HFFc6 (cell line): ENCODE measurements around the gene AP5B1. TPM values are rescaled to one million over a fixed set of nuclear protein-coding genes. Genes with fewer than 3 reads are reported as not detected.

ENCODE experiments used
- DNase-seq: peaks from one replicate; pipeline ENCODE4 v3.0.0-alpha.2; 2018
- H3K27ac Mint-ChIP-seq: 2 replicates; pipeline ENCODE4 v1.8.0; 2020; ENCODE audit warnings: mild to moderate bottlenecking, mixed read lengths
- H3K27me3 Mint-ChIP-seq: 2 replicates; pipeline ENCODE4 v1.8.0; 2021; ENCODE audit warnings: mild to moderate bottlenecking, moderate library complexity, mixed read lengths; ENCODE audit not compliant: insufficient read depth
- H3K36me3 Mint-ChIP-seq: 2 replicates; pipeline ENCODE4 v1.8.0; 2021; ENCODE audit warnings: low read depth, mixed read lengths
- H3K4me1 Mint-ChIP-seq: 2 replicates; pipeline ENCODE4 v1.8.0; 2020; ENCODE audit warnings: low read depth, mixed read lengths
- H3K4me3 Mint-ChIP-seq: 2 replicates; pipeline ENCODE4 v1.8.0; 2020; ENCODE audit warnings: mild to moderate bottlenecking, moderate library complexity, mixed read lengths
- H3K9me3 Mint-ChIP-seq: 2 replicates; pipeline ENCODE4 v1.8.0; 2020; ENCODE audit warnings: mild to moderate bottlenecking, mixed read lengths
- long read RNA-seq: library from polyadenylated mRNA; unstranded; transcript quantifications from one replicate; pipeline ENCODE4 v2.0.0, GENCODE V29; 2019
- total RNA-seq, 6 experiments: library from RNA; stranded (reverse); fragmentation: NEBNext Ultra II Directional; extraction: Animal tissue kit (Norgen Biotek cat#: 25700); gene quantifications; 2 replicates in 1 of 6; 3 replicates in 5 of 6; pipeline ENCODE4 v1.2.3, GENCODE V29; 2021
- TF ChIP-seq, protein P1 (sequence below): fragments of 200-600 bp; sonication (generic); IDR thresholded peaks from 2 replicates; pipeline ENCODE4 v1.5.0; 2021; ENCODE audit warnings: antibody characterized with exemption, mild to moderate bottlenecking

Gene AP5B1, protein sequence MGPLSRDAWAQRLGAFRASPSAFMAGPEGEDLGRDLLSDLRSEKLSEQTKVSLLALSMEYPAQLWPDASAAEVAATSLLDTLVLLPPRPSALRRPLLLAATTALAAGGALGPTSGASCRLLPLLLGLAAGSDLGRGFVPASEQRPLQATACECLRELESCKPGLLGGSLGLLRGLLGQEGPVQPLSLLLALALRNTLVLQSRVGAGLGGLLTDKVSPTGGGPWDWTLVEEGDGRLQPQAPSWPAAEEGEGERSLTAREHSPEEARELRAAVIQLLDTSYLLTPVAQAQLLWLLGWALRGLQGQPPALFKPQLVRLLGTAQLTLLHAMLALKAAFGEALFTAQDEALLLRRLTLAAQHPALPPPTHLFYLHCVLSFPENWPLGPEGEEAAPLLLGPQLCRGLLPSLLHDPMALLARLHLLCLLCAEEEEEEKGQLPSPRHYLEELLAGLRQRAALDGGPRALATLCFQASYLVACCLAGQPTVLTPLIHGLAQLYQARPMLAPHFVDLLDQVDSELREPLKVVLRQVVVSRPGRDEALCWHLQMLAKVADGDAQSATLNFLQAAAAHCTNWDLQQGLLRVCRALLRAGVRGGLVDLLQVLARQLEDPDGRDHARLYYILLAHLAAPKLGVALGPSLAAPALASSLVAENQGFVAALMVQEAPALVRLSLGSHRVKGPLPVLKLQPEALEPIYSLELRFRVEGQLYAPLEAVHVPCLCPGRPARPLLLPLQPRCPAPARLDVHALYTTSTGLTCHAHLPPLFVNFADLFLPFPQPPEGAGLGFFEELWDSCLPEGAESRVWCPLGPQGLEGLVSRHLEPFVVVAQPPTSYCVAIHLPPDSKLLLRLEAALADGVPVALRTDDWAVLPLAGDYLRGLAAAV
- 10 to 100 TPM in 2 of 6 experiments, 1 to 10 TPM in 4; 8.7 to 11.1 (median 9.5) TPM for total RNA-seq
- long read RNA-seq, full-length matches to known transcripts = 1 of 5 reads
- long read RNA-seq, partial matches to known transcripts = 0 of 5 reads
- long read RNA-seq, other reads (novel, unspliced or antisense) = 4 of 5 reads

DNA sequence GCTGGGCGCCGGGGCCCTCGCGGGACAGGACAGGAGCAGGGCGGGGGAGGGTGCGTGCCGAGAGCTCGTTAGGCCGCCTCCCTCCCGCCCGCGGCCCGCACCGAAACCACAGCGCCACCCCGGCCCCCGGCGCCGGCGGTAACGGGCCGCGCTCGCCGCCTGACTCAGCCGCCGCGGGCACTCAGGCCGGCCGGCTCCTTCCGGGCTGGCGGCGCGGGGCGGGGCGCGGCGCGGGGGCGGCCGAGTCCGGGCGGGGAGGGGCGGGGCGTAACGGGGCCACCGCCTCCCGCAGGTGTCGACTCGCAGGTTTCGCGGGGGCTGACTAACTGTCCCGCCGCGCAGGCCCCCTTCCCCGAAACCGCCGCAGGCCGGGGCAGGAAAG lies at the start of gene AP5B1:
Gene AP5B1, minus strand, starts transcription at position 207 of the 382 bp plus-strand sequence. CDS start 385 bp downstream, outside the sequence.
- TF ChIP-seq, protein P1, sequence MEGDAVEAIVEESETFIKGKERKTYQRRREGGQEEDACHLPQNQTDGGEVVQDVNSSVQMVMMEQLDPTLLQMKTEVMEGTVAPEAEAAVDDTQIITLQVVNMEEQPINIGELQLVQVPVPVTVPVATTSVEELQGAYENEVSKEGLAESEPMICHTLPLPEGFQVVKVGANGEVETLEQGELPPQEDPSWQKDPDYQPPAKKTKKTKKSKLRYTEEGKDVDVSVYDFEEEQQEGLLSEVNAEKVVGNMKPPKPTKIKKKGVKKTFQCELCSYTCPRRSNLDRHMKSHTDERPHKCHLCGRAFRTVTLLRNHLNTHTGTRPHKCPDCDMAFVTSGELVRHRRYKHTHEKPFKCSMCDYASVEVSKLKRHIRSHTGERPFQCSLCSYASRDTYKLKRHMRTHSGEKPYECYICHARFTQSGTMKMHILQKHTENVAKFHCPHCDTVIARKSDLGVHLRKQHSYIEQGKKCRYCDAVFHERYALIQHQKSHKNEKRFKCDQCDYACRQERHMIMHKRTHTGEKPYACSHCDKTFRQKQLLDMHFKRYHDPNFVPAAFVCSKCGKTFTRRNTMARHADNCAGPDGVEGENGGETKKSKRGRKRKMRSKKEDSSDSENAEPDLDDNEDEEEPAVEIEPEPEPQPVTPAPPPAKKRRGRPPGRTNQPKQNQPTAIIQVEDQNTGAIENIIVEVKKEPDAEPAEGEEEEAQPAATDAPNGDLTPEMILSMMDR = no peak
- Mint-ChIP-seq H3K27me3 (peaks cover 12% of the 10 kb centered on the region), H3K4me1 (no peaks in the 10 kb centered on the region), H3K36me3 (no peaks in the 10 kb centered on the region), H3K4me3 (peak within 1 kb of the TSS; percentile 91), H3K9me3 (no peaks in the 10 kb centered on the region), H3K27ac (peak within 1 kb of the TSS; percentile 85)
- peak; percentile 36 for DNase-seq

DNA sequence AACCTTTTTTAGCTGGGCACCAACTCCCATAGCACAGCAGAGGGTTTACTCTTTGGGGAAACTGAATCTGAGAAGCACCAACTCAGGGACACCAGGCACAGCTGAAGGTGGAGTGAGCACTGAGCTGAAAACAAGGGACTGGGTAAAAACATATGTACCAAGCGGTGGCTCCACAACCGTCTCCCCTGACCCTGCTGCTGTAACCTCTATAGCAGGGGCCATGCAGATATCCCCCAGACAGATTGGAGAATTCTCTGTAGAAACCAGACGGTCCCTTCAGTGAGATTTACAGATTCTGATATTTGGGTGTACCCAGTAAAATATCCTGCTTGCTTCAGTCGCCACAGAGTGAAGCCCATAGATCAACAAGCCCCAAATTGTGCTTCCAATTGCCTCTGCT lies 48.7 kb upstream of the AP5B1 start:
- Mint-ChIP-seq H3K27me3 (peaks cover 27% of the 10 kb centered on the region), H3K27ac (no peak overlapping the region)
- no peak for DNase-seq

DNA sequence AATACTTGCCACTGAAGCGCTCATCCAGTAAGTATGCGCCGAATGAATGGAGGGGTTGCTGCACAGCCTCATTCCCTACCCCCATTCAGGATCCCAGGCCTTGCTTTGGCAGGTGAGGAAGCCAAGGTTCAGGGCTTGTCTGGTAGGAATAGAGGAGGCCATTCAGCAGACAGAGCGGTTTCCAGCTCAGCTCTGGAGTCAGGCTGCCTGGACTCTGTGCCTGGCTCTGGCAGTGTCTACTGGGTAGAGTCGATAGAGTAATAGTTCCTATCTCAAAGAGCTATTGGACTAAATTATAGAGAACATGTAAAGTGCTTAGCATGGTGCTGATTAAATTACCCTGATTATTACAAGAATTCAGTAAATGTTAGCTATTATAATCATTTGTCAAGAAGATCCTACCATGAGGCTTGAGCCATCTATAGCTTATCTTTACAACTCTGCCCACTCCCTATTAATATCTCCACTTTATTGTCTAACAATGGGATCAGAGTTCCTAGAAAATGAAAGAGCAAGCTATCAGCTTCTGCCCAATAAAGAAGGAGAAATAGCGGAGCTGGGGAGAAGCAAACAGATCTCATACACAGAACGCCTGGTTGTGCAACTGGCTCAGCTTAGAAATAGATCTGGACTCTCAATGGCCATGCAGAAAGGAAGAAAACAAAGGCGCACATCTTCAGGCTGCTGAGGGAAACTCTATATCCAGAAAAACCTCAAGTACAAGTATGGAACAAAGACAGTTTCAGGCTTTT lies 46.4 kb upstream of the AP5B1 start:
- Mint-ChIP-seq H3K36me3 (no peaks in the 10 kb centered on the region), H3K9me3 (no peaks in the 10 kb centered on the region), H3K27ac (no peak overlapping the region), H3K27me3 (peaks cover 20% of the 10 kb centered on the region), H3K4me3 (no peak overlapping the region), H3K4me1 (no peaks in the 10 kb centered on the region)
- no peak for DNase-seq
- TF ChIP-seq, protein P1 = no peak

More for the DNA sequence above, 48.7 kb upstream of the AP5B1 start:
- Mint-ChIP-seq H3K36me3 (peaks cover 7% of the 10 kb centered on the region), H3K4me3 (no peak overlapping the region), H3K9me3 (no peaks in the 10 kb centered on the region), H3K4me1 (no peaks in the 10 kb centered on the region)
- TF ChIP-seq, protein P1 = no peak

DNA sequence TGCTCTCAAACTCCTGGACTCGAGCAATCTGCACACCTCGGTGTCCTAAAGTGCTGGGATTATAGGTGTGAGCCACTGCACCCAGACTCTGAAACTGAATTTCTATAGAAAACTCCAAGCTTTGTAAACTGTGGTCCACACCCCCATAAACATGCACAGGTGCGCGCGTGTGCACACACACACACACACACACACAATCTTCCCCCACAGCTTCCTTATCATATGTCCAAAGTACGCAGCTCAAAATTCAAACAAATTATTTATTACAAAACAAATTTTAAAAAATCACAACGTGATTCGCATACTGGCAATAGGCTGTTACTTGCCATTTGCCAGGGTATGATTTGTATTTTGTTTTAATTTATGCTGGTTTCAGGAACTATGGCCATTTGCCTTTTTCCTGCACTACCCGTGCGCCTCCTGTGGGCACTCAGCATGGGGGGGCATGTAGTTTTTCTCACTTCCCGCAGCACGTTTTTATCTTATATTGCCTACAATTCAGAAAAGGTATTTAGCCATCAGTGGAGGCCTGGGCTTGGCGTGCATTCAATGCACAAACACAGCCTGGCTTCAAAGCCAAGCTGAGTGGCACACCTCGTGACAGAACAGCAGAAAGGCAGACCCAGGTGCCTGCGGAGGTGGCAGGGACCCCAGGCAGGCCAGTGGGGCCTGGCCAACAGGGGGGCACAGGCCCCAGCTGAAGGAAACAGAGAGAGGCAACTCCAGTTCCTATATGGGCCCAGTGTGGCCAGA lies 42.2 kb upstream of the AP5B1 start:
- TF ChIP-seq, protein P1 = no peak
- Mint-ChIP-seq H3K4me1 (no peaks in the 10 kb centered on the region), H3K27ac (no peak overlapping the region), H3K27me3 (peaks cover 15% of the 10 kb centered on the region), H3K9me3 (no peaks in the 10 kb centered on the region), H3K4me3 (no peak overlapping the region), H3K36me3 (no peaks in the 10 kb centered on the region)
- DNase-seq = no peak
